HCT116 (cell line): ENCODE measurements around the gene AFF1. TPM values are rescaled to one million over a fixed set of nuclear protein-coding genes. Genes with fewer than 3 reads are reported as not detected.
"Not testable (repeated sequence)": the region's sequence is repeated elsewhere in the genome, so short reads cannot be mapped to it uniquely, and the experiment has no call there.

Source experiments
- ATAC-seq: fragments of 200-7000 bp; cut with Tn5 transposase; 2 replicates; pipeline ENCODE4 v1.9.1; 2020; ENCODE audit warnings: mild to moderate bottlenecking, moderate library complexity
- BruUV-seq: library from RNA; stranded (reverse); fragments of 400-500 nt; replicated peaks from 2 replicates; lab custom pipeline; 2021; lab: Mats Ljungman, UMichigan
- CTCF ChIA-PET: fragments of 300-600 bp; sonication (Branson Sonifier 250); formaldehyde crosslinking; loops from one replicate; lab custom pipeline; 2021; ENCODE audit warnings: antibody characterized with exemption; lab: Charles Lee
- POLR2A ChIA-PET: fragments of 300-600, 350-600 bp; sonication (Branson Sonifier 250); formaldehyde crosslinking; loops from one replicate; lab custom pipeline; 2021; ENCODE audit warnings: antibody characterized with exemption; lab: Charles Lee
- RAD21 ChIA-PET, 2 experiments: fragments of 300-600 bp; sonication (Branson Sonifier 250); formaldehyde crosslinking; loops; one replicate each; lab custom pipeline; 2023; ENCODE audit warnings: low total read pairs in 2 of 2; ENCODE audit not compliant: uncharacterized antibody in 2 of 2, unreplicated experiment in 2 of 2, low non-redundant PET in 1 of 2; lab: Charles Lee
- DNase-seq: peaks from one replicate; pipeline ENCODE4 v3.0.0-alpha.2; 2010; ENCODE audit warnings: low read depth, low spot score
- H2AFZ ChIP-seq: fragments of 200-600 bp; shearing (Covaris generic), sonication (generic); 2 replicates; pipeline ENCODE4 v1.6.1; 2017; ENCODE audit warnings: low read depth, mixed run types, mixed read lengths, antibody characterized with exemption, low read length; ENCODE audit not compliant: poor library complexity, severe bottlenecking
- H3K27ac ChIP-seq: 2 replicates; pipeline ENCODE4 v1.5.1; 2012; ENCODE audit warnings: low read depth, low read length
- H3K27me3 ChIP-seq: fragments of 200-600 bp; sonication (generic); 2 replicates; pipeline ENCODE4 v1.6.1; 2016; ENCODE audit warnings: mixed run types, low read length, mixed read lengths; ENCODE audit not compliant: insufficient read depth
- H3K36me3 ChIP-seq, 2 experiments: fragments of 200-500 bp in 1 of 2; fragments of 200-600 bp in 1 of 2; sonication (Bioruptor generic) in 1 of 2; sonication (generic) in 1 of 2; 2 replicates each; pipeline versions ENCODE4 v1.5.1 to v1.6.1; 2014 to 2016; ENCODE audit warnings: low read length in 2 of 2, inconsistent platforms in 1 of 2, mixed read lengths in 1 of 2, mixed run types in 1 of 2; ENCODE audit not compliant: insufficient read depth in 2 of 2, control insufficient read depth in 1 of 2
- H3K4me1 ChIP-seq, 2 experiments: fragments of 200-600 bp in 1 of 2; sonication (generic) in 1 of 2; 2 replicates each; pipeline versions ENCODE4 v1.5.1 to v1.6.1; 2012 to 2017; ENCODE audit warnings: low read length in 2 of 2, inconsistent platforms in 1 of 2, mild to moderate bottlenecking in 1 of 2, mixed read lengths in 1 of 2, mixed run types in 1 of 2, moderate library complexity in 1 of 2; ENCODE audit not compliant: insufficient read depth in 2 of 2, control insufficient read depth in 1 of 2
- H3K4me2 ChIP-seq: fragments of 200-600 bp; sonication (generic); 2 replicates; pipeline ENCODE4 v1.6.1; 2017; ENCODE audit warnings: mixed run types, low read length, mixed read lengths
- H3K4me3 ChIP-seq, 2 experiments: fragments of 200-600 bp in 1 of 2; sonication (generic) in 1 of 2; replicated peaks in 1 of 2; 2 replicates each; pipeline ENCODE4 v1.5.1; 2011 to 2016; ENCODE audit warnings: low read length in 2 of 2, control low read depth in 1 of 2, low read depth in 1 of 2, mild to moderate bottlenecking in 1 of 2, mixed read lengths in 1 of 2, mixed run types in 1 of 2
- H3K79me2 ChIP-seq: fragments of 200-600 bp; sonication (generic); 2 replicates; pipeline ENCODE4 v1.6.1; 2017; ENCODE audit warnings: mild to moderate bottlenecking, mixed run types, low read length, moderate library complexity, mixed read lengths; ENCODE audit not compliant: insufficient read depth
- H3K9ac ChIP-seq: fragments of 200-600 bp; sonication (generic); 2 replicates; pipeline ENCODE4 v1.6.1; 2016; ENCODE audit warnings: low read length, mixed read lengths
- H3K9me2 ChIP-seq: fragments of 200-600 bp; sonication (generic), shearing (Covaris generic); 2 replicates; pipeline ENCODE4 v1.6.1; 2017; ENCODE audit warnings: mixed run types, mild to moderate bottlenecking, moderate library complexity; ENCODE audit not compliant: insufficient read depth
- H3K9me3 ChIP-seq, 2 experiments: fragments of 200-500 bp in 1 of 2; fragments of 200-600 bp in 1 of 2; sonication (Bioruptor generic) in 1 of 2; sonication (generic) in 1 of 2; 2 replicates each; pipeline ENCODE4 v1.6.1; 2014 to 2017; ENCODE audit warnings: low read length in 2 of 2, mixed read lengths in 2 of 2, inconsistent platforms in 1 of 2, low read depth in 1 of 2, mild to moderate bottlenecking in 1 of 2, mixed run types in 1 of 2, moderate library complexity in 1 of 2; ENCODE audit not compliant: control insufficient read depth in 1 of 2, insufficient read depth in 1 of 2
- H4K20me1 ChIP-seq: fragments of 200-600 bp; sonication (generic), shearing (Covaris generic); 2 replicates; pipeline ENCODE4 v1.6.1; 2017; ENCODE audit warnings: mixed run types, mild to moderate bottlenecking, moderate library complexity; ENCODE audit not compliant: insufficient read depth
- ATF3 ChIP-seq: IDR thresholded peaks from 2 replicates; pipeline ENCODE4 v1.6.1; 2012
- CBX3 ChIP-seq: IDR thresholded peaks from 2 replicates; pipeline ENCODE4 v1.6.1; 2012; ENCODE audit warnings: low read depth
- CEBPB ChIP-seq: IDR thresholded peaks from 2 replicates; pipeline ENCODE4 v1.6.1; 2012; ENCODE audit warnings: low read depth
- EGR1 ChIP-seq: IDR thresholded peaks from 2 replicates; pipeline ENCODE4 v1.6.1; 2012; ENCODE audit warnings: low read depth
- ELF1 ChIP-seq: IDR thresholded peaks from 2 replicates; pipeline ENCODE4 v1.6.1; 2012; ENCODE audit warnings: low read depth, borderline replicate concordance
- FOSL1 ChIP-seq: IDR thresholded peaks from 2 replicates; pipeline ENCODE4 v1.6.1; 2012; ENCODE audit warnings: low read depth
- MAX ChIP-seq: IDR thresholded peaks from 2 replicates; pipeline ENCODE4 v1.6.1; 2012
- SRF ChIP-seq: IDR thresholded peaks from 2 replicates; pipeline ENCODE4 v1.6.1; 2012; ENCODE audit warnings: low read depth
- TCF7L2 ChIP-seq: IDR thresholded peaks from 2 replicates; pipeline ENCODE4 v1.7.0; 2011; ENCODE audit warnings: borderline replicate concordance, inconsistent platforms; ENCODE audit not compliant: insufficient read depth, insufficient read length; ENCODE audit errors: extremely low read depth
- YY1 ChIP-seq: IDR thresholded peaks from 2 replicates; pipeline ENCODE4 v1.6.1; 2011; ENCODE audit warnings: low read length, low read depth, moderate library complexity, mild to moderate bottlenecking; ENCODE audit not compliant: insufficient replicate concordance; ENCODE audit errors: extremely low read depth
- ZFX ChIP-seq: fragments of 450-650 bp; IDR thresholded peaks from 2 replicates; pipeline ENCODE4 v1.6.1; 2017
- ZNF274 ChIP-seq: fragments of 200-500 bp; sonication (Bioruptor generic); IDR thresholded peaks from 2 replicates; pipeline ENCODE4 v1.6.1; 2014; ENCODE audit warnings: mild to moderate bottlenecking, low read depth, low read length, inconsistent platforms
- intact Hi-C: fragments of 100-400 bp; cut with micrococcal nuclease; formaldehyde crosslinking; loops from 2 replicates; pipeline ENCODE4 v1.10.0; 2022
- total RNA-seq: library from RNA; stranded (reverse); gene quantifications from one replicate; pipeline ENCODE4 v1.2.1, GENCODE V29; 2021; ENCODE audit not compliant: unreplicated experiment

Gene AFF1
- total RNA-seq, 1 experiment from 2014 or later = 43.1 TPM

GRCh38 chr4:87069037-87069742 is 134.4 kb downstream of the AFF1 start:
- Histone ChIP-seq H3K4me3 (no peak overlapping the region), H3K9me2 (no peaks in the 10 kb centered on the region), H4K20me1 (peaks cover 9% of the 10 kb centered on the region; the same call in 1 of the 2 replicates), H2AFZ (no peak overlapping the region), H3K27ac (no peak overlapping the region), H3K36me3 (no peaks in the 10 kb centered on the region), H3K9me3 (no peaks in the 10 kb centered on the region), H3K9ac (no peak overlapping the region), H3K27me3 (no peaks in the 10 kb centered on the region), H3K4me1 (no peaks in the 10 kb centered on the region), H3K4me2 (no peak overlapping the region), H3K79me2 (peaks cover 12% of the 10 kb centered on the region; the same call in 1 of the 2 replicates)
- intact Hi-C loops = no loop called here
- BruUV-seq = no TSS peak
- DNase-seq (no peak), ATAC-seq (no peak)
- ChIA-PET RAD21 (no interaction called here), POLR2A (no interaction called here), CTCF (no interaction called here)
- TF ChIP-seq ATF3 (no peak), TCF7L2 (no peak), EGR1 (no peak), MAX (no peak), CBX3 (no peak), ELF1 (no peak), YY1 (no peak), CEBPB (no peak)

GRCh38 chr4:87071401-87071800 is 136.6 kb downstream of the AFF1 start:
- no peak overlapping the region for H3K9ac ChIP-seq
- intact Hi-C loops = no loop called here
- no peak overlapping the region for H3K27ac ChIP-seq
- no peaks in the 10 kb centered on the region for H3K4me1 ChIP-seq
- H4K20me1 ChIP-seq = peaks cover 9% of the 10 kb centered on the region; the same call in 1 of the 2 replicates
- POLR2A ChIA-PET = no interaction called here
- ATAC-seq = no peak
- peaks cover 16% of the 10 kb centered on the region; the same call in 1 of the 2 replicates for H3K79me2 ChIP-seq
- no peaks in the 10 kb centered on the region for H3K27me3 ChIP-seq
- CTCF ChIA-PET = no interaction called here
- no peaks in the 10 kb centered on the region for H3K9me2 ChIP-seq
- no peak overlapping the region for H3K4me2 ChIP-seq
- TF ChIP-seq ZNF274 (no peak), CEBPB (no peak), ZFX (no peak), FOSL1 (no peak), SRF (no peak), EGR1 (no peak)
- no TSS peak for BruUV-seq
- H3K4me3 ChIP-seq = no peak overlapping the region
- H2AFZ ChIP-seq = no peak overlapping the region
- no peaks in the 10 kb centered on the region for H3K36me3 ChIP-seq
- RAD21 ChIA-PET = no interaction called here
- no peaks in the 10 kb centered on the region for H3K9me3 ChIP-seq
- DNase-seq = no peak

GRCh38 chr4:87072545-87072944 is 137.7 kb downstream of the AFF1 start:
- H3K4me3 ChIP-seq, H3K27me3 ChIP-seq, H3K9me3 ChIP-seq, H3K9me2 ChIP-seq, H2AFZ ChIP-seq, ATAC-seq, CTCF ChIA-PET, RAD21 ChIA-PET, DNase-seq, H3K9ac ChIP-seq, H3K4me2 ChIP-seq, H3K36me3 ChIP-seq, BruUV-seq, H3K4me1 ChIP-seq, intact Hi-C loops, H4K20me1 ChIP-seq, H3K27ac ChIP-seq: not testable (repeated sequence)
- peaks cover 16% of the 10 kb centered on the region; the same call in 1 of the 2 replicates for H3K79me2 ChIP-seq
- POLR2A ChIA-PET = interaction anchor here (0.6 kb wide), 1 partner anchor 13 kb away, joined by 3 read pairs; no protein-coding TSS in a partner anchor
